ENCODE data around the gene TIAL1.

DNA sequence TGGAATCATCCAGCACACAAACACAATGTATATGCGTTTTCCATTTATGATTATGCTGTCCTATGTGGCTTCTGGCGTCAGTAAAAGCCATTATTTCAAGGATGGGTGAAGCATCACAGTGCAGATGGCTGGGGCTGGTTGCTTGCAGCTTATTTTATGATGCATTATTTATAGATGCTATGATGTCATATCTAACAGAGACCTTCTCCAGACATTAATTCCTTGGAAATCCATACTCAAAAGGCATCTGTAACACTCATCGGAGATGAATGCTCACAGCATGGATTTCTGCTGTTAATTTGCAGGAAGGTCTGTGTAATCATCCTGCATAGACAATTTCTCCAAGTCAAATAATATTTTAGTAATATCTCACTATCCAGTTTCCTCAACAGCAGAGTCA, 61.5 kb downstream of the TIAL1 start:
- TF ChIP-seq EP300 (IDR thresholded peaks at IDR 0.05; ENCODE audit: borderline replicate concordance) (no peak), TCF12 (IDR thresholded peaks at IDR 0.05; ENCODE audit: low read depth) (no peak), NFIC (IDR thresholded peaks at IDR 0.05) (no peak), ZBTB7A (IDR thresholded peaks at IDR 0.05; ENCODE audit: low read depth) (no peak), YY1 (IDR thresholded peaks at IDR 0.05; ENCODE audit: low read depth) (no peak), EGR1 (IDR thresholded peaks at IDR 0.05) (no peak), RAD21 (IDR thresholded peaks at IDR 0.05; ENCODE audit: low read depth) (no peak), FOXM1 (IDR thresholded peaks at IDR 0.05; ENCODE audit: borderline replicate concordance, low read depth) (no peak)
- TF ChIP-seq, protein P1, sequence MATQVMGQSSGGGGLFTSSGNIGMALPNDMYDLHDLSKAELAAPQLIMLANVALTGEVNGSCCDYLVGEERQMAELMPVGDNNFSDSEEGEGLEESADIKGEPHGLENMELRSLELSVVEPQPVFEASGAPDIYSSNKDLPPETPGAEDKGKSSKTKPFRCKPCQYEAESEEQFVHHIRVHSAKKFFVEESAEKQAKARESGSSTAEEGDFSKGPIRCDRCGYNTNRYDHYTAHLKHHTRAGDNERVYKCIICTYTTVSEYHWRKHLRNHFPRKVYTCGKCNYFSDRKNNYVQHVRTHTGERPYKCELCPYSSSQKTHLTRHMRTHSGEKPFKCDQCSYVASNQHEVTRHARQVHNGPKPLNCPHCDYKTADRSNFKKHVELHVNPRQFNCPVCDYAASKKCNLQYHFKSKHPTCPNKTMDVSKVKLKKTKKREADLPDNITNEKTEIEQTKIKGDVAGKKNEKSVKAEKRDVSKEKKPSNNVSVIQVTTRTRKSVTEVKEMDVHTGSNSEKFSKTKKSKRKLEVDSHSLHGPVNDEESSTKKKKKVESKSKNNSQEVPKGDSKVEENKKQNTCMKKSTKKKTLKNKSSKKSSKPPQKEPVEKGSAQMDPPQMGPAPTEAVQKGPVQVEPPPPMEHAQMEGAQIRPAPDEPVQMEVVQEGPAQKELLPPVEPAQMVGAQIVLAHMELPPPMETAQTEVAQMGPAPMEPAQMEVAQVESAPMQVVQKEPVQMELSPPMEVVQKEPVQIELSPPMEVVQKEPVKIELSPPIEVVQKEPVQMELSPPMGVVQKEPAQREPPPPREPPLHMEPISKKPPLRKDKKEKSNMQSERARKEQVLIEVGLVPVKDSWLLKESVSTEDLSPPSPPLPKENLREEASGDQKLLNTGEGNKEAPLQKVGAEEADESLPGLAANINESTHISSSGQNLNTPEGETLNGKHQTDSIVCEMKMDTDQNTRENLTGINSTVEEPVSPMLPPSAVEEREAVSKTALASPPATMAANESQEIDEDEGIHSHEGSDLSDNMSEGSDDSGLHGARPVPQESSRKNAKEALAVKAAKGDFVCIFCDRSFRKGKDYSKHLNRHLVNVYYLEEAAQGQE (IDR thresholded peaks at IDR 0.05; ENCODE audit: low read depth) = no peak
- TF ChIP-seq, protein P2, sequence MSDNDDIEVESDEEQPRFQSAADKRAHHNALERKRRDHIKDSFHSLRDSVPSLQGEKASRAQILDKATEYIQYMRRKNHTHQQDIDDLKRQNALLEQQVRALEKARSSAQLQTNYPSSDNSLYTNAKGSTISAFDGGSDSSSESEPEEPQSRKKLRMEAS (IDR thresholded peaks at IDR 0.05) = no peak

Measured in Ishikawa (cell line).